HepG2 (cell line): ENCODE results near the gene TMBIM6.

Experiments used
- PRPF4 ChIP-seq: fragments of 200-400 bp; formaldehyde crosslinking; IDR thresholded peaks from 2 replicates; pipeline ENCODE4 v1.6.1; 2016; ENCODE audit warnings: low read length, low read depth; ENCODE audit not compliant: poor library complexity, severe bottlenecking
- RFX5 ChIP-seq: IDR thresholded peaks from 2 replicates; pipeline ENCODE4 v1.6.1; 2011; ENCODE audit warnings: low read depth, low read length, improper control_type of control experiment
- ZBTB21 ChIP-seq: sonication (generic); formaldehyde crosslinking; IDR thresholded peaks from 2 replicates; pipeline ENCODE4 v1.4.0; 2020; ENCODE audit warnings: missing genetic modification reagents
- ZNF121 ChIP-seq: sonication (generic); formaldehyde crosslinking; IDR thresholded peaks from 2 replicates; pipeline ENCODE4 v1.5.0; 2020; ENCODE audit warnings: mild to moderate bottlenecking, missing genetic modification reagents
- ZSCAN12 ChIP-seq: sonication (generic); formaldehyde crosslinking; IDR thresholded peaks from 2 replicates; pipeline ENCODE4 v1.9.0; 2021; ENCODE audit warnings: mild to moderate bottlenecking, missing genetic modification reagents
- TF ChIP-seq, protein P1 (sequence below): sonication (generic); formaldehyde crosslinking; IDR thresholded peaks from 2 replicates; pipeline ENCODE4 v1.4.0; 2020; ENCODE audit warnings: low read depth, mild to moderate bottlenecking, missing genetic modification reagents
- TF ChIP-seq, protein P2 (sequence below): sonication (generic); formaldehyde crosslinking; IDR thresholded peaks from 2 replicates; pipeline ENCODE4 v1.4.0; 2020; ENCODE audit warnings: mild to moderate bottlenecking, missing genetic modification reagents

DNA sequence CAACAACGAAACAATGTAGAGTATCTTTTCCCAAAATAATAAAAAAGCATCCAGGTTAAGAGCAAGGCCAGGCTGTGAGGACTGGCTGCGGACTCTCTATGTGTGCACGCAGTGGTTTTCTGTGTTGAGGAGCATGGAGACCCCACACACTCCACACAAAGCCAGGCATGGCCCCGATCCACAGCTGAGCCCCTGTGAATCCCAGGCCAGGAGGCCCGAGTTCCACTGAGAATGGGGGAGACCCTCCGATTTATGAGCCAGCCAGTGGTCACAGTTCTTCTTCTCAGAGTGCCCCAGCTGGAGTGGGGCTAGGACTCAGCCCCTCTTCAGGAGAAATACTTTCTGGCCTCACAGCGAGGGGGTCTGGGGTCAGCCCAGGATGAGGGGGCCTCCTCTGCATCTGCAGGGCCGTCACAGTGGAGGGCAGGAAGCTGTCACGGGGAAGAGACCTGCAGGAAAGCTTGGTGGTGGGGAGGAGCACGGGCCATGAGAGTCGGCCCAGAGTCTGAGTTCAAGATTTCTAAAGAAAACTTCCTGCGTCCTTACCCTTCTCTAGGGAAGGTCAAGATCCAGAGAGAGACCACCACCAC, 66.7 kb downstream of the TMBIM6 start:
- TF ChIP-seq, protein P1, sequence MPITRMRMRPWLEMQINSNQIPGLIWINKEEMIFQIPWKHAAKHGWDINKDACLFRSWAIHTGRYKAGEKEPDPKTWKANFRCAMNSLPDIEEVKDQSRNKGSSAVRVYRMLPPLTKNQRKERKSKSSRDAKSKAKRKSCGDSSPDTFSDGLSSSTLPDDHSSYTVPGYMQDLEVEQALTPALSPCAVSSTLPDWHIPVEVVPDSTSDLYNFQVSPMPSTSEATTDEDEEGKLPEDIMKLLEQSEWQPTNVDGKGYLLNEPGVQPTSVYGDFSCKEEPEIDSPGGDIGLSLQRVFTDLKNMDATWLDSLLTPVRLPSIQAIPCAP (CRISPR knock-in tag) = no peak
- TF ChIP-seq ZSCAN12 (CRISPR knock-in tag) = no peak
- TF ChIP-seq ZBTB21 (CRISPR knock-in tag) = no peak
- no peak for TF ChIP-seq ZNF121 (CRISPR knock-in tag)
- no peak for TF ChIP-seq PRPF4
- TF ChIP-seq, protein P2, sequence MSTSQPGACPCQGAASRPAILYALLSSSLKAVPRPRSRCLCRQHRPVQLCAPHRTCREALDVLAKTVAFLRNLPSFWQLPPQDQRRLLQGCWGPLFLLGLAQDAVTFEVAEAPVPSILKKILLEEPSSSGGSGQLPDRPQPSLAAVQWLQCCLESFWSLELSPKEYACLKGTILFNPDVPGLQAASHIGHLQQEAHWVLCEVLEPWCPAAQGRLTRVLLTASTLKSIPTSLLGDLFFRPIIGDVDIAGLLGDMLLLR (CRISPR knock-in tag) = no peak
- TF ChIP-seq RFX5 = no peak
